Measurements from ENCODE around the gene CEMIP. TPM values are rescaled to one million over a fixed set of nuclear protein-coding genes. Genes with fewer than 3 reads are reported as not detected.

The CEMIP gene
- total RNA-seq, 1 donor from 2014 or later, result 0.44 TPM

DNA sequence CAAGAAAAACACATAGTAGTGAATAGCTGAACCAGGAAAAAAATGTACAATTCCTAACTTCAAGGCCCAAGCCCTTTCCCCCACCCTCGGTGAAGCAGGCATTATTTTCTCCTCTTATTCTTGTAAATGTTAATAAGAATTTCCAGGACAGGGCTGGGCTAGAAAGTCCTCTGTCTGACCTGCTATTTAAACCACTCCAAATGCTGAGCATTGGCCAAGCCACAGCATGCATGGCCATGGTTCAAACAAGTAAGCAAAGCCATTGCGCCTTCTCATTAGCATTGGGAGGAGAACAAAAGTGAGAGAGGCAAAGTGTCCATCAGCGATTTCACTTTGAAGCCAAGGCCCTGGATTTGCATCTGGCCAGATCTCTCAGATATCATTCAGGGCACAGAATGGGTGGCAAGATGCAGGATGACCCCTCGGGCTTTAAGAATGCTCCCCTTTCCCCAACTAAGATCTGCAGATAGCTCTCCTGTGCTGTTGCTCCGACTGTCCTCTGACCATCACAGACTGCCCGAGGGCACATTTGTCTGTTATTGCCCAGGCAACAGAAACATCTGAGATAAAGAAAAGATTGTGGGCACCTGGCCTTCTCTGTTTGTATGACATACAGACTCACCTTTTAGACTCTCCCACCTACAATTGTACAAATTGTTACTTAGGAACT lies 46.3 kb downstream of the CEMIP start:
- H3K4me3 ChIP-seq, result no peak overlapping the region
- H3K27ac ChIP-seq (replicated peaks), result no peak overlapping the region
- H3K36me3 ChIP-seq, result no peaks in the 10 kb centered on the region
- intact Hi-C loops (cut with micrococcal nuclease), result no loop called here
- peaks cover 9% of the 10 kb centered on the region for H3K4me1 ChIP-seq
- no peaks in the 10 kb centered on the region for H3K9me3 ChIP-seq (replicated peaks)
- no peak for DNase-seq
- H3K27me3 ChIP-seq (ENCODE audit: low read depth), result no peaks in the 10 kb centered on the region
- no peak for TF ChIP-seq CTCF (IDR thresholded peaks at IDR 0.05; ENCODE audit: borderline replicate concordance)

DNA sequence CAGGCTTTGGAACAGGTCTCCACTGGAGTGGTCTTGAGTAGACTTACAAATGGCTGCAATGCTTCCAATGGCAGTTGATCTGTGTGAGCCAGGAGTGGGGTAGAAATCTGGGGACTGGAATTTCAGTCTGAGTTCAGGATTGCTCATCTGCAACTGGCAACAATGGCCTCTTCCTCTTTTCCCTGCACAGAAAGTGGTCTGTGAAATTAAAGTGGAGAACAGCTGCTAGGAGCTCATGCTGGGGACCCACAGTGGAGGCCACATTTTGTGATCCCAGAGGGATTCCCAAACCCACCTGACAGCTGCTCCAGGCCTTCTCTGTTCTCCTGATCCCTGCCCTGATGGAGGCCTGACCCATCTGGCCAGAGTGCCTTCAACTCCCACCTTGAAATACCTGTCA lies 49.6 kb downstream of the CEMIP start:
- DNase-seq, result no peak
- Histone ChIP-seq H3K27ac (replicated peaks) (no peak overlapping the region), H3K9me3 (replicated peaks) (no peaks in the 10 kb centered on the region), H3K4me1 (peaks cover 9% of the 10 kb centered on the region), H3K4me3 (no peak overlapping the region), H3K27me3 (ENCODE audit: low read depth) (no peaks in the 10 kb centered on the region), H3K36me3 (no peaks in the 10 kb centered on the region)
- intact Hi-C loops (cut with micrococcal nuclease), result no loop called here
- no peak for TF ChIP-seq CTCF (IDR thresholded peaks at IDR 0.05; ENCODE audit: borderline replicate concordance)

DNA sequence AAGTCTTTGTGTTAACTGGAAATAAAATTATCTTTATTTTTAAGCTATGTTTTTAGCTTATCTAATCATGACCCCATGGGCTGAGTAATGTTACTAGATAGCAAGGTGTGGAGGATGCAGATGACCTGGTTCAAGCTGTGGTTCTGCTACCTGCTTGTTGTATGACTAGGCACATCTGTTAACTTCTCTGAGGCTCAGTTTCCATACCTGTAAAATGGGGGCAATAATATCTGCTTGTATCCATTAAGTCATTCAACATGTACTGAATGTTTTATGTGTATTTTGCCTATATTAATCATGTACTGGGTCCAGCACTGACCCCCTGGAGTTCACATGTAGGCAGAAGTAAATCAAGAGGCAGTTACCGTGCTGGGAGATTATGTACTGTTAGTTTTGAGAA lies 51.5 kb downstream of the CEMIP start:
- Histone ChIP-seq H3K4me1 (peaks cover 2% of the 10 kb centered on the region), H3K27me3 (ENCODE audit: low read depth) (no peaks in the 10 kb centered on the region), H3K9me3 (replicated peaks) (no peaks in the 10 kb centered on the region), H3K4me3 (no peak overlapping the region), H3K27ac (replicated peaks) (no peak overlapping the region), H3K36me3 (no peaks in the 10 kb centered on the region)
- TF ChIP-seq CTCF (IDR thresholded peaks at IDR 0.05; ENCODE audit: borderline replicate concordance), result no peak
- intact Hi-C loops (cut with micrococcal nuclease), result no loop called here
- DNase-seq, result no peak

DNA sequence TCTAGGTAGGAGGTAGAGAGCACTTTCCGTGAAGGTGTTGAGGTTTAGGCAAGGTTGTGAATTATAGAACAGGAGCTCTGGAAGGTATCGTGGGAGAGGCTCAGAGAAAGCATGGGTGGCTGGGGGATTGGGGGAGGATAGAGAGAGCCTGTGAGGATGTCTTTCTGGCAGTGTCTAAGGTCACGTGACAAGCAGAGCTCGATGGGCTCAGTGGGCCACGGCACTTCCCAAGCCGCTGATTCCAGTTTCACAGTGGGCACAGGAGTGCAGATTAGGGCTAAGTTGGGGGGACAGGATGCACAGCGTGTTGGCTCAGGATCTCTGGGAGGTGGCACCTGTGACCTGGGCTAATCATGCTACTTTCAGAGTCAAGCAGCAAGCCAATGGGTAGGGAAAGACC lies 52.0 kb downstream of the CEMIP start:
- TF ChIP-seq CTCF (IDR thresholded peaks at IDR 0.05; ENCODE audit: borderline replicate concordance), result no peak
- H3K27ac ChIP-seq (replicated peaks), result no peak overlapping the region
- H3K9me3 ChIP-seq (replicated peaks), result no peaks in the 10 kb centered on the region
- no peaks in the 10 kb centered on the region for H3K27me3 ChIP-seq (ENCODE audit: low read depth)
- no peak overlapping the region for H3K4me3 ChIP-seq
- H3K4me1 ChIP-seq, result no peaks in the 10 kb centered on the region
- DNase-seq, result no peak
- no peaks in the 10 kb centered on the region for H3K36me3 ChIP-seq
- intact Hi-C loops (cut with micrococcal nuclease), result no loop called here

GRCh38 chr15:80831606-80832224 lies 52.5 kb downstream of the CEMIP start:
- TF ChIP-seq CTCF (IDR thresholded peaks at IDR 0.05; ENCODE audit: borderline replicate concordance), result no peak
- H3K36me3 ChIP-seq, result no peaks in the 10 kb centered on the region
- H3K4me1 ChIP-seq, result no peaks in the 10 kb centered on the region
- H3K27ac ChIP-seq (replicated peaks), result no peak overlapping the region
- no peak overlapping the region for H3K4me3 ChIP-seq
- H3K9me3 ChIP-seq (replicated peaks), result no peaks in the 10 kb centered on the region
- no peak for DNase-seq
- intact Hi-C loops (cut with micrococcal nuclease), result no loop called here
- no peaks in the 10 kb centered on the region for H3K27me3 ChIP-seq (ENCODE audit: low read depth)

All from left ventricle myocardium inferior (tissue), 1 donor.